Parathyroid adenoma (tissue), 2 donors: ENCODE data around the gene RCAN3.
"Not testable (repeated sequence)": the region's sequence is repeated elsewhere in the genome, so short reads cannot be mapped to it uniquely, and the experiment has no call there.

Experiments
- H2AFZ ChIP-seq: fragments of 300-600 bp; sonication (generic); one replicate; pipeline ENCODE4 v1.7.0; 2017; ENCODE audit warnings: antibody characterized with exemption, mild to moderate bottlenecking
- H3K27ac ChIP-seq: fragments of 300-600 bp; sonication (generic); one replicate; pipeline ENCODE4 v1.7.0; 2017
- H3K27me3 ChIP-seq: fragments of 300-600 bp; sonication (generic); one replicate; pipeline ENCODE4 v1.7.0; 2017; ENCODE audit warnings: low read length; ENCODE audit not compliant: control insufficient read depth, insufficient read depth
- H3K36me3 ChIP-seq: fragments of 300-600 bp; sonication (generic); one replicate; pipeline ENCODE4 v1.7.0; 2017; ENCODE audit warnings: low read length; ENCODE audit not compliant: control insufficient read depth, insufficient read depth
- H3K4me1 ChIP-seq: fragments of 300-600 bp; sonication (generic); one replicate; pipeline ENCODE4 v1.7.0; 2017; ENCODE audit warnings: control low read depth
- H3K4me2 ChIP-seq: fragments of 300-600 bp; sonication (generic); one replicate; pipeline ENCODE4 v1.7.0; 2017; ENCODE audit warnings: low read length
- H3K4me3 ChIP-seq: fragments of 300-600 bp; sonication (generic); one replicate; pipeline ENCODE4 v1.7.0; 2017; ENCODE audit warnings: low read depth, low read length
- H3K79me2 ChIP-seq: fragments of 300-600 bp; sonication (generic); one replicate; pipeline ENCODE4 v1.7.0; 2017; ENCODE audit warnings: control low read depth
- H3K9ac ChIP-seq: fragments of 300-600 bp; sonication (generic); one replicate; pipeline ENCODE4 v1.7.0; 2017; ENCODE audit warnings: mild to moderate bottlenecking
- H3K9me3 ChIP-seq: fragments of 300-600 bp; sonication (generic); one replicate; pipeline ENCODE4 v1.7.0; 2017; ENCODE audit warnings: low read length; ENCODE audit not compliant: control insufficient read depth
- TF ChIP-seq, protein P1 (sequence below): fragments of 300-600 bp; sonication (generic); IDR thresholded peaks from one replicate; pipeline ENCODE4 v1.7.0; 2017; ENCODE audit warnings: antibody characterized with exemption, mild to moderate bottlenecking
- donor health status: primary hyperparathyroidism.

The RCAN3 gene

DNA sequence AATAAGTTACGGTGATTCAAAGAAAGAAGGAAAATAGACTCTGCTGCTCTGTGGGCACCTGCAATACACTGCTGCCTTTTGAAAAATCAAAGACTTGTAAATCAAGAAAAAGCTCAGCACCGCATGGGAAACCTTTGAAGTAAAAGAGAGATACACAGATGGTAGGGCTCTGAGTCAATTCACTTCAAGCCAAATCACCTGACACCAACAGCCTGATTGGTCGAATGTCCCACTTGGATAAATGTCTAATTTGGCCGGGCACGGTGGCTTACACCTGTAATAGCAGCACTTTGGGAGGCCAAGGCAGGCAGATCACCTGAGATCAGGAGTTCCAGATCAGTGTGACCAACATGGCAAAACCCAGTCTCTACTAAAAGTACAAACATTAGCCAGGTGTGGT, 19.2 kb upstream of the RCAN3 start:
- Histone ChIP-seq H3K9me3 (no peaks in the 10 kb centered on the region), H3K27ac (no peak overlapping the region), H3K9ac (no peak overlapping the region), H3K4me3 (no peak overlapping the region), H3K79me2 (no peaks in the 10 kb centered on the region), H3K4me2 (no peak overlapping the region), H2AFZ (no peak overlapping the region), H3K27me3 (no peaks in the 10 kb centered on the region), H3K36me3 (no peaks in the 10 kb centered on the region), H3K4me1 (no peaks in the 10 kb centered on the region)
- TF ChIP-seq, protein P1, sequence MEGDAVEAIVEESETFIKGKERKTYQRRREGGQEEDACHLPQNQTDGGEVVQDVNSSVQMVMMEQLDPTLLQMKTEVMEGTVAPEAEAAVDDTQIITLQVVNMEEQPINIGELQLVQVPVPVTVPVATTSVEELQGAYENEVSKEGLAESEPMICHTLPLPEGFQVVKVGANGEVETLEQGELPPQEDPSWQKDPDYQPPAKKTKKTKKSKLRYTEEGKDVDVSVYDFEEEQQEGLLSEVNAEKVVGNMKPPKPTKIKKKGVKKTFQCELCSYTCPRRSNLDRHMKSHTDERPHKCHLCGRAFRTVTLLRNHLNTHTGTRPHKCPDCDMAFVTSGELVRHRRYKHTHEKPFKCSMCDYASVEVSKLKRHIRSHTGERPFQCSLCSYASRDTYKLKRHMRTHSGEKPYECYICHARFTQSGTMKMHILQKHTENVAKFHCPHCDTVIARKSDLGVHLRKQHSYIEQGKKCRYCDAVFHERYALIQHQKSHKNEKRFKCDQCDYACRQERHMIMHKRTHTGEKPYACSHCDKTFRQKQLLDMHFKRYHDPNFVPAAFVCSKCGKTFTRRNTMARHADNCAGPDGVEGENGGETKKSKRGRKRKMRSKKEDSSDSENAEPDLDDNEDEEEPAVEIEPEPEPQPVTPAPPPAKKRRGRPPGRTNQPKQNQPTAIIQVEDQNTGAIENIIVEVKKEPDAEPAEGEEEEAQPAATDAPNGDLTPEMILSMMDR: no peak

DNA sequence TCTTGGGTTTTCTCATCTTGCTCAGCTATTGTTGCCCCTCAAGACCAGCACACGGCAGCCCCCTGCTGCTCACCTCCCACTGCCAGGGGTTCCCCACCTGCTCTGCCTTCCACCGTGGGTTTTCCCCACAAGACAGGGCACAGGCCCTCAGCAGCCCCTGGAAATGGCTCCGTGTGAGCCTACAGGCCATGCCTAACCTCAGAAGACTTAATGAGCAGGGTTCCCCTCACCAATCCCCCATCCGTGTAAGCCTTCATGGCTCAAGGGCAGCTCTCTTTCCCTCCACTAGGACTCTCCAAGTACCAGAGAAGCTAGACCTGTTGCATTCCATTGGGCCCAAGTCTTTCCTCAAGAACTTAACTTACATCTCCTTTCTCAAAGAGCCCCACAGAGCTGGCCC, 18.4 kb upstream of the RCAN3 start:
- TF ChIP-seq, protein P1: no peak

GRCh38 chr1:24486331-24487065, 16.1 kb upstream of the RCAN3 start:
- H3K9me3 ChIP-seq: no peaks in the 10 kb centered on the region
- TF ChIP-seq, protein P1: no peak
- no peak overlapping the region for H2AFZ ChIP-seq
- H3K9ac ChIP-seq: no peak overlapping the region
- H3K4me3 ChIP-seq: no peak overlapping the region
- H3K4me2 ChIP-seq: no peak overlapping the region
- no peaks in the 10 kb centered on the region for H3K27me3 ChIP-seq
- H3K36me3 ChIP-seq: no peaks in the 10 kb centered on the region
- H3K4me1 ChIP-seq: no peaks in the 10 kb centered on the region
- H3K79me2 ChIP-seq: no peaks in the 10 kb centered on the region
- no peak overlapping the region for H3K27ac ChIP-seq

More for the DNA sequence above, 18.4 kb upstream of the RCAN3 start:
- Histone ChIP-seq H3K4me2 (no peak overlapping the region), H3K4me3 (no peak overlapping the region), H3K27me3 (no peaks in the 10 kb centered on the region), H3K27ac (no peak overlapping the region), H2AFZ (no peak overlapping the region), H3K4me1 (no peaks in the 10 kb centered on the region), H3K79me2 (no peaks in the 10 kb centered on the region), H3K36me3 (no peaks in the 10 kb centered on the region), H3K9me3 (no peaks in the 10 kb centered on the region), H3K9ac (no peak overlapping the region)

DNA sequence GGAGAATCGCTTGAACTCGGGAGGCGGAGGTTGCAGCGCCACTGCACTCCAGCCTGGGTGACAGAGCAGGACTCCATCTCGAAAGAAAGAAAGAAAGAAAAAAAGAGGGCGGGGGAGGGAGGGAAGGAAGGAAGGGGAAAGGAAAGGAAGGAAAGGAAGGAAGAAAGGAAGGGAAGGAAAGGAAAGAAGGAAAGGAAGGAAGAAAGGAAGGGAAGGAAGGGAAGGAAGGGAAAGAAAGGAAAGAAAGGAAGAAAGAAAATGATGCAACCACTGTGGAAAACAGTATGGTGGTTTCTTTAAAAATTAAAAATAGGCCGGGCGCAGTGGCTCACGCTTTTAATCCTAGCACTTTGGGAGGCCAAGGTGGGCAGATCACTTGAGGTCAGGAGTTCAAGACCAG, 15.2 kb upstream of the RCAN3 start:
- H3K4me3 ChIP-seq: no peak overlapping the region
- TF ChIP-seq, protein P1: no peak
- no peaks in the 10 kb centered on the region for H3K9me3 ChIP-seq
- H3K4me2 ChIP-seq: no peak overlapping the region
- H3K4me1 ChIP-seq: no peaks in the 10 kb centered on the region
- no peak overlapping the region for H3K27ac ChIP-seq
- H3K9ac ChIP-seq: no peak overlapping the region
- no peaks in the 10 kb centered on the region for H3K79me2 ChIP-seq
- no peaks in the 10 kb centered on the region for H3K36me3 ChIP-seq
- H2AFZ ChIP-seq: no peak overlapping the region
- H3K27me3 ChIP-seq: no peaks in the 10 kb centered on the region

DNA sequence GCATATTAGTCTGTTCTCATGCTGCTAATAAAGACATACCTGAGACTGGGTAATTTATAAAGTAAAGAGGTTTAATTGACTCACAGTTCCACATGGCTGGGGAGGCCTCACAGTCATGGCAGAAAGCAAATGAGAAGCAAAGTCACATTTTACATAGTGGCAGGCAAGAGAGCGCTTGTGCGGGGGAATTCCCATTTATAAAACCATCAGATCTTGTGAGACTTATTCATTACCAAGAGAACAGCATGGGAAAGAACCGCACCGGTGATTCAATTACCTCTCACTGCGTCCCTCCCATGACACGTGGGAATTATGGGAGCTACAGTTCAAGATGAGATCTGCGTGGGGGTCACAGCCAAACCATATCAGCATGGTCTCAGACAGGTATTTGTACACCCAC, 14.5 kb upstream of the RCAN3 start:
- not testable (repeated sequence) for H3K9ac ChIP-seq, H3K79me2 ChIP-seq, H2AFZ ChIP-seq, H3K36me3 ChIP-seq, H3K4me2 ChIP-seq, H3K4me1 ChIP-seq, H3K27ac ChIP-seq, H3K27me3 ChIP-seq, H3K9me3 ChIP-seq, H3K4me3 ChIP-seq
